DOHH2 (cell line): ENCODE measurements around the gene CMIP.

Experiments used
- H3F3A ChIP-seq: fragments of 200-600 bp; sonication (generic), shearing (Covaris generic); 2 replicates; pipeline ENCODE4 v1.6.0; 2016; ENCODE audit warnings: antibody characterized with exemption, mild to moderate bottlenecking; ENCODE audit not compliant: control insufficient read depth, insufficient read depth
- H3K27ac ChIP-seq: fragments of 200-600 bp; sonication (generic); 2 replicates; pipeline ENCODE4 v1.5.1; 2014; ENCODE audit warnings: low read depth, mild to moderate bottlenecking, low read length, moderate library complexity
- H3K27me3 ChIP-seq: fragments of 200-600 bp; sonication (generic); 2 replicates; pipeline ENCODE4 v1.6.1; 2014; ENCODE audit warnings: mild to moderate bottlenecking, low read length, mixed read lengths; ENCODE audit not compliant: control insufficient read depth
- H3K36me3 ChIP-seq: fragments of 200-600 bp; sonication (generic); 2 replicates; pipeline ENCODE4 v1.6.1; 2014; ENCODE audit warnings: mild to moderate bottlenecking, low read length, moderate library complexity, mixed read lengths; ENCODE audit not compliant: control insufficient read depth
- H3K4me1 ChIP-seq: fragments of 200-600 bp; sonication (generic); 2 replicates; pipeline ENCODE4 v1.6.1; 2014; ENCODE audit warnings: mild to moderate bottlenecking, low read length, mixed read lengths; ENCODE audit not compliant: control insufficient read depth
- H3K4me2 ChIP-seq: fragments of 200-600 bp; sonication (generic); 2 replicates; pipeline ENCODE4 v1.6.0; 2014; ENCODE audit warnings: mild to moderate bottlenecking, low read length, moderate library complexity
- H3K4me3 ChIP-seq: fragments of 200-600 bp; sonication (generic); 2 replicates; pipeline ENCODE4 v1.5.1; 2014; ENCODE audit warnings: mild to moderate bottlenecking, low read length, mixed read lengths
- H3K79me2 ChIP-seq: fragments of 200-600 bp; sonication (generic); 2 replicates; pipeline ENCODE4 v1.6.1; 2014; ENCODE audit warnings: mild to moderate bottlenecking, low read length, mixed read lengths; ENCODE audit not compliant: control insufficient read depth
- H3K9me2 ChIP-seq: fragments of 200-600 bp; sonication (generic); replicated peaks from 2 replicates; pipeline ENCODE4 v1.6.1; 2014; ENCODE audit warnings: mild to moderate bottlenecking, low read length, mixed read lengths; ENCODE audit not compliant: control insufficient read depth
- H3K9me3 ChIP-seq: fragments of 200-600 bp; sonication (generic); 2 replicates; pipeline ENCODE4 v1.6.1; 2014; ENCODE audit warnings: antibody characterized with exemption, low read length, mixed read lengths; ENCODE audit not compliant: control insufficient read depth, insufficient read depth
- H4K20me1 ChIP-seq: fragments of 200-600 bp; sonication (generic); 2 replicates; pipeline ENCODE4 v1.6.0; 2014; ENCODE audit warnings: low read depth, mild to moderate bottlenecking, antibody characterized with exemption, low read length, moderate library complexity; ENCODE audit not compliant: control insufficient read depth, insufficient read depth
- EZH2phosphoT487 ChIP-seq: fragments of 200-600 bp; sonication (generic); IDR thresholded peaks from 2 replicates; pipeline ENCODE4 v1.6.1; 2017; ENCODE audit warnings: borderline replicate concordance, mild to moderate bottlenecking, antibody characterized with exemption, low read length, moderate library complexity, mixed read lengths
- TF ChIP-seq, protein P1 (sequence below): fragments of 200-600 bp; sonication (generic); IDR thresholded peaks from one replicate; pipeline ENCODE4 v1.5.1; 2014; ENCODE audit warnings: antibody characterized with exemption, mild to moderate bottlenecking, low read depth, low read length; ENCODE audit not compliant: poor library complexity, severe bottlenecking

Gene CMIP

DNA sequence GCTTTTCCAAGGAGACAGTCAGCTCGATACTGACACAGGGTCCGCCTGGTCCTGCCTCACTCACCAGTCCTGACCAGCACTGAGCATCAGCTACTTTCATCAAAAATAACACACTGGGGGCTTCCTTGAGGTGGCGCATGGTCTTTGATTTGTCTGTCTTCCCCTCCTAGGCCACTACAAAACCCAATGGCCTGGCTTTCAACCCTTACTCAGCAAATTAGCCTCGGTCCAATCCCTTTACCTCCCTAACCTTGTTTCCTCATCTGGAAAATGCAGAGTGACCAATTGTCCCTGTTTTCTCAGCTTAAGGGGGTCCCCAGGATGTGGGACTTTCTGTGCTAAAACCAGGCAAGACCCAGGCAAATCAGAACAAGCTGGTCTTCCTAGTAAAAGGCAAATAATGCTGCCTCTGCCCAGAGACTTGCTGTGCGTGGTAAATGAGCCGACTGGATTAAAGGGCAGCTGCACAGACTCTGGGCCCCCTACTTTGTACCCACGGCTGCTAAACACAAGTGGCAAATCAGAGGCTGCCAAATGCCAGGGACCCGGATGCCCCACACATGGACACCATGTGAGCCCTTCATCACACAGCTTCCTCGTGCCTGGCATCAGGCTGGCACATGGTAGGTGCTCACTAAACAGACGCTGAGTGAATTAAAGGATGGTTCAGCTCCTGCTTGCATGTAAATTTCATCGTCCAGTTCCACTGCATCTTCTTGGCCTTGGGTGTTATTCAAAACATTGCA is 31.2 kb upstream of the CMIP start:
- TF ChIP-seq, protein P1, sequence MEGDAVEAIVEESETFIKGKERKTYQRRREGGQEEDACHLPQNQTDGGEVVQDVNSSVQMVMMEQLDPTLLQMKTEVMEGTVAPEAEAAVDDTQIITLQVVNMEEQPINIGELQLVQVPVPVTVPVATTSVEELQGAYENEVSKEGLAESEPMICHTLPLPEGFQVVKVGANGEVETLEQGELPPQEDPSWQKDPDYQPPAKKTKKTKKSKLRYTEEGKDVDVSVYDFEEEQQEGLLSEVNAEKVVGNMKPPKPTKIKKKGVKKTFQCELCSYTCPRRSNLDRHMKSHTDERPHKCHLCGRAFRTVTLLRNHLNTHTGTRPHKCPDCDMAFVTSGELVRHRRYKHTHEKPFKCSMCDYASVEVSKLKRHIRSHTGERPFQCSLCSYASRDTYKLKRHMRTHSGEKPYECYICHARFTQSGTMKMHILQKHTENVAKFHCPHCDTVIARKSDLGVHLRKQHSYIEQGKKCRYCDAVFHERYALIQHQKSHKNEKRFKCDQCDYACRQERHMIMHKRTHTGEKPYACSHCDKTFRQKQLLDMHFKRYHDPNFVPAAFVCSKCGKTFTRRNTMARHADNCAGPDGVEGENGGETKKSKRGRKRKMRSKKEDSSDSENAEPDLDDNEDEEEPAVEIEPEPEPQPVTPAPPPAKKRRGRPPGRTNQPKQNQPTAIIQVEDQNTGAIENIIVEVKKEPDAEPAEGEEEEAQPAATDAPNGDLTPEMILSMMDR, result no peak
- Histone ChIP-seq H3K4me3 (no peak overlapping the region), H3K4me1 (peaks cover 18% of the 10 kb centered on the region)

DNA sequence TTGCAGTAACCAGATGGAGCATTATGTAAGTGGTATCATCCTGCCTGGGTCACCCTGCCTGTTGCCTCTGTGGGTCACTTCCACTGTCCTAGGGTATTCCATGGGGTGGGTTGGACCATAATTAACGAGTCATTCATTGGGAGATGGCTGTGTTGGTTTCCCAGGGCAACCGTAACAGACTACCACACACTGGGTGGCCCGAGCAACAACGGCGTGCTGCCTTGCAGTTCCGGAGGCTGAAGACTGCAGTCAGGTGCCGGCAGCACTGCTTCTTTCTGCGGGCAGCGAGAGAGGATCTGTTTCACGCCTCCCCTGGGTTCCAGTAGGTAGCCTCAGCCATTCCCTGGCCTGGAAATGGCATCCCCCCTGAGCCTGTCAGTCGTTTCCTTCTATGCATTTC is 28.9 kb upstream of the CMIP start:
- H3K79me2 ChIP-seq, result no peaks in the 10 kb centered on the region
- peaks cover 3% of the 10 kb centered on the region for H3K27me3 ChIP-seq
- no peak overlapping the region for H3K27ac ChIP-seq
- TF ChIP-seq, protein P1, result no peak
- TF ChIP-seq EZH2phosphoT487, result no peak
- no peak overlapping the region for H3K4me2 ChIP-seq
- no peaks in the 10 kb centered on the region for H3K9me3 ChIP-seq
- no peaks in the 10 kb centered on the region for H3K36me3 ChIP-seq
- H4K20me1 ChIP-seq, result no peaks in the 10 kb centered on the region
- H3K4me3 ChIP-seq, result no peak overlapping the region
- no peaks in the 10 kb centered on the region for H3F3A ChIP-seq
- no peaks in the 10 kb centered on the region for H3K9me2 ChIP-seq
- H3K4me1 ChIP-seq, result peaks cover 18% of the 10 kb centered on the region

More for the DNA sequence above, 31.2 kb upstream of the CMIP start:
- Histone ChIP-seq H3K9me2 (no peaks in the 10 kb centered on the region), H3K9me3 (no peaks in the 10 kb centered on the region), H3K27me3 (peaks cover 19% of the 10 kb centered on the region), H3K4me2 (no peak overlapping the region), H3K79me2 (no peaks in the 10 kb centered on the region), H3F3A (no peaks in the 10 kb centered on the region), H3K27ac (no peak overlapping the region), H3K36me3 (no peaks in the 10 kb centered on the region), H4K20me1 (no peaks in the 10 kb centered on the region)

DNA sequence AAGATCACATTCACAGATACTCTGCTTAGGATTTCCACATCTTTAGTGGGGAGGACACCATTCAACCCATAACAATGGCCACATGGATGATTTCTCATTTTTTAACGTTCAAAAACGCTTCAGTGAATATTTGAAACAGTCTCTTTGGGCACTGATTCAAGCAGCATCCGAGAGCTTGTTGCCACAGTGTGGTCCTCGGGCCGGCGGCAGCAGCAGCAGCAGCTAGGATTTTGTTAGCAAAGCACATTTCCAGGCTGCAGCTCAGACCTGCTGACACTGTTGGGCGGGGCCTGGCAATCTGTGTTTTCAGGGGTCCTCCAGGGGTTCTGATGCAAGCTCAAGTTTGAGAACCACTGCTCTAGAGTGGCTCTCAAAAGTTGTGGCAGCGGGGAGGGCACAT is 27.9 kb upstream of the CMIP start:
- Histone ChIP-seq H3K9me2 (no peaks in the 10 kb centered on the region), H3K36me3 (no peaks in the 10 kb centered on the region), H3K27me3 (no peaks in the 10 kb centered on the region; the same call in 1 of the 2 replicates), H3K27ac (no peak overlapping the region), H3K4me3 (no peak overlapping the region), H3K4me2 (no peak overlapping the region), H3K9me3 (no peaks in the 10 kb centered on the region), H3K4me1 (peaks cover 25% of the 10 kb centered on the region), H3K79me2 (no peaks in the 10 kb centered on the region), H4K20me1 (no peaks in the 10 kb centered on the region), H3F3A (no peaks in the 10 kb centered on the region)
- no peak for TF ChIP-seq EZH2phosphoT487
- TF ChIP-seq, protein P1, result no peak
